Upper lobe of right lung (tissue), 1 donor: ENCODE data around the gene FGF23. TPM values are rescaled to one million over a fixed set of nuclear protein-coding genes. Genes with fewer than 3 reads are reported as not detected.

Experiments used
- ATAC-seq: fragments of 200-7000 bp; cut with Tn5 transposase; one replicate; pipeline ENCODE4 v1.9.1; 2020; ENCODE audit warnings: mild to moderate bottlenecking, moderate library complexity
- DNase-seq: peaks from one replicate; pipeline ENCODE4 v3.0.0-alpha.2; 2020
- H3K27ac ChIP-seq: fragments of 200-600 bp; one replicate; pipeline ENCODE4 v1.8.0; 2022
- H3K27me3 ChIP-seq: fragments of 200-600 bp; one replicate; pipeline ENCODE4 v1.8.0; 2022; ENCODE audit warnings: mild to moderate bottlenecking
- H3K36me3 ChIP-seq: fragments of 200-600 bp; one replicate; pipeline ENCODE4 v1.8.0; 2022
- H3K4me1 ChIP-seq: fragments of 200-600 bp; one replicate; pipeline ENCODE4 v1.8.0; 2022
- H3K4me3 ChIP-seq: fragments of 200-600 bp; one replicate; pipeline ENCODE4 v1.8.0; 2022; ENCODE audit warnings: mild to moderate bottlenecking
- H3K9me3 ChIP-seq: fragments of 200-600 bp; one replicate; pipeline ENCODE4 v1.8.0; 2022
- CTCF ChIP-seq: fragments of 200-600 bp; IDR thresholded peaks from one replicate; pipeline ENCODE4 v1.8.0; 2022; ENCODE audit warnings: antibody characterized with exemption
- intact Hi-C: fragments of 100-400 bp; cut with DNase I; formaldehyde crosslinking; loops from one replicate; pipeline ENCODE4 v1.11.0; 2022
- total RNA-seq: library from RNA; stranded (reverse); fragmentation: NEBNext Ultra II Directional; extraction: Animal tissue kit (Norgen Biotek cat#: 25700); gene quantifications from one replicate; pipeline ENCODE4 v1.2.1, GENCODE V29; 2021
- donor health status: DM: no; HTN: yes; CAD: no; lungs with severe emphysema.

FGF23 gene
- total RNA-seq, 1 donor from 2014 or later, result not detected

DNA sequence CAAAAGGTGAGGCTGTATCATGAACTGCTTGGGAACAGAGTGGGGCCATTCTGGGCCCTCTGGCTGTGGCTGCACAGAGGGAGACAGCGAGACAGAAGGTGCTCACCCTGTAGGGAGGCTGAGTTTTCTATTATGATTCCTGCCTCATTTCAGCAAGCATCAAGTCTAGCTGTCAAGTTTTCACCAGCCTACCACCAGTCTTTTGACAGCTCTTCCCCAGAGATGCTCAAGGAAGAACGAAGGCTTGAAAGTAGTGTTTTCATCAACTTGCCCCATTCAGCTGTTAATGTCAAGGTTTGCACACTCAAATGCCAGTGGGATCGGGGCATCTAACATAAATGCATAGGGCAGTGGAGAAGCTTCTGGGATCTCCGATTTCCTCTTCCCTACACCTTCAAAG lies 10.0 kb downstream of the FGF23 start:
- H3K27me3 ChIP-seq, result no peaks in the 10 kb centered on the region
- H3K27ac ChIP-seq, result no peak overlapping the region
- H3K36me3 ChIP-seq, result no peaks in the 10 kb centered on the region
- DNase-seq (no peak), ATAC-seq (no peak)
- intact Hi-C loops, result no loop called here
- H3K9me3 ChIP-seq, result no peaks in the 10 kb centered on the region
- TF ChIP-seq CTCF, result no peak
- H3K4me1 ChIP-seq, result no peaks in the 10 kb centered on the region
- H3K4me3 ChIP-seq, result no peak overlapping the region

- Histone ChIP-seq H3K36me3 (no peaks in the 10 kb centered on the region), H3K4me1 (no peaks in the 10 kb centered on the region), H3K27me3 (no peaks in the 10 kb centered on the region), H3K4me3 (no peak overlapping the region), H3K27ac (no peak overlapping the region), H3K9me3 (no peaks in the 10 kb centered on the region)
- no peak for DNase-seq
- TF ChIP-seq CTCF, result no peak
- intact Hi-C loops, result no loop called here
- no peak for ATAC-seq
Measured at GRCh38 chr12:4366090-4366489, 13.4 kb downstream of the FGF23 start.

DNA sequence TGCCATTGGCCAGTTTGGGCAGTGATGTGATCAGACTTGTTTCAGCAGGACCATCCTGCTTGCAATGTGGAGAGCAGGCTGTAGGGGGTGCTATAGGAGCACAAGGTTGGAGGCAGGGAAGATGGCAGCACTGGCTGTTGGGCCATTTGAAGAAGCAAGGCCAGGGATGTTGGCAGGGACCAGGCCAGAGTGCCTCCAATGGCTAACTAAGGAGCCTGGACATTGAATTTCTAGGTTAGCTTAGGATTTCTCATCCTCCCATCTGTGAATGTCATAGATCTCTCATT lies 23.5 kb downstream of the FGF23 start:
- H3K4me1 ChIP-seq, result no peaks in the 10 kb centered on the region
- H3K4me3 ChIP-seq, result no peak overlapping the region
- peaks cover 26% of the 10 kb centered on the region for H3K36me3 ChIP-seq
- no peak overlapping the region for H3K27ac ChIP-seq
- H3K9me3 ChIP-seq, result no peaks in the 10 kb centered on the region
- intact Hi-C loops, result no loop called here
- DNase-seq, result no peak
- peak; percentile 77 for ATAC-seq
- TF ChIP-seq CTCF, result peak; percentile 30
- no peaks in the 10 kb centered on the region for H3K27me3 ChIP-seq

DNA sequence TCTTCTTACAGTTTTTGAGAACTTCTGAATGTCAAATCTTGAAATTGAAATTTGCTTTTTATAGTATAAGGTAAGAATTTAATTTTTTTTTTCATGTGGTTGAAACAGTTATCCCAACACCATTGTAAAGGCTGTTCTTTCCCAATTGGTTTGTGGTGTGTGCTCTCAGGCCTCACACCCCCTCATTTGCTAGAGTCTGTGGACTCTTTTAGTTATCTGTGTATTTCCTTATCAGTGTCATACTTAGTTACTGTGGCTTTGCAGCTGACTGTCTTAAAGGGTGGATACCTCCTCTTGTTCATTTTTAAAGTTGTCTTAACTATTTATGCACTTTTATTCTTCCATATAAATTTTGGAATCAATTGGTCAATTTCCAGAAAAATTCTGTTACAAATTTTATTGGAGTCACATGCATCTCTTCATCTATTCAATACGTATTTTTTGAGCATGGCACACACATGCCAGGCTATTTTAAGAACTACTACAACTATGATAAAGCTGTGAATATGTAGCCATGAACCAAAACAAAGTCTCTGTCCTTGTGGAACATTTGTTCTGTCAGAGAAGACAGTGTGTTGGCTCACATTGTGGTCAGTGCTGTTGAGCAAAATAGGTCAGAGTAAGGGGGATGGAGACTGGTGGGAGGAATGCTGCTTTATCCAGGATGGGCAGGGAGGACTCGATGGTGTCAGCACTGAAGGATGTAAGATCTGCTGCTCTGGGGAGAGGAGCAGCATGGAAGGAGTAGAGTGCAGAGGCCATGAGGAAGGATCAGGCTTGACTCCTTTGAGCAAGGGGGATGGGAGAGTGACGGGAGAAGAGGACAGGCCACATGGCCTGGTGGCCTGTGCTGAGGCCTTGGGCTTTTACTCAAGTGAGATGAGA lies 24.1 kb downstream of the FGF23 start:
- peaks cover 30% of the 10 kb centered on the region for H3K36me3 ChIP-seq
- intact Hi-C loops, result no loop called here
- TF ChIP-seq CTCF, result no peak
- no peak for DNase-seq
- no peak overlapping the region for H3K27ac ChIP-seq
- H3K9me3 ChIP-seq, result no peaks in the 10 kb centered on the region
- no peaks in the 10 kb centered on the region for H3K4me1 ChIP-seq
- no peak overlapping the region for H3K4me3 ChIP-seq
- no peak for ATAC-seq
- H3K27me3 ChIP-seq, result no peaks in the 10 kb centered on the region

GRCh38 chr12:4353785-4354208 lies 25.7 kb downstream of the FGF23 start:
- ATAC-seq (peak; percentile 45), DNase-seq (no peak)
- H3K27ac ChIP-seq, result no peak overlapping the region
- intact Hi-C loops, result no loop called here
- peak; percentile 45 for TF ChIP-seq CTCF
- peaks cover 30% of the 10 kb centered on the region for H3K36me3 ChIP-seq
- H3K27me3 ChIP-seq, result no peaks in the 10 kb centered on the region
- no peaks in the 10 kb centered on the region for H3K4me1 ChIP-seq
- no peaks in the 10 kb centered on the region for H3K9me3 ChIP-seq
- no peak overlapping the region for H3K4me3 ChIP-seq
